Body of pancreas (tissue), 4 donors: Measurements from ENCODE around the gene C11orf24.

Source experiments
- CTCF ChIP-seq, 7 experiments: fragments of 450-650 bp in 4 of 7; fragments of 200-600 bp in 3 of 7; sonication (generic) in 3 of 7; IDR thresholded peaks; one replicate each; pipeline ENCODE4 v1.5.1; 2016 to 2019; ENCODE audit warnings: antibody characterized with exemption in 7 of 7
- POLR2A ChIP-seq, 3 donors: fragments of 450-650 bp; IDR thresholded peaks; one replicate each; pipeline ENCODE4 v1.6.1; 2016; ENCODE audit warnings: antibody characterized with exemption in 3 of 3, mild to moderate bottlenecking in 2 of 3

GRCh38 chr11:68214173-68215086 is 57.3 kb downstream of the C11orf24 start:
- TF ChIP-seq CTCF (IDR thresholded peaks at IDR 0.05) (no peak), POLR2A (IDR thresholded peaks at IDR 0.05) (no peak)
